Measurements from ENCODE around the gene BUB1B.

Gene BUB1B

DNA sequence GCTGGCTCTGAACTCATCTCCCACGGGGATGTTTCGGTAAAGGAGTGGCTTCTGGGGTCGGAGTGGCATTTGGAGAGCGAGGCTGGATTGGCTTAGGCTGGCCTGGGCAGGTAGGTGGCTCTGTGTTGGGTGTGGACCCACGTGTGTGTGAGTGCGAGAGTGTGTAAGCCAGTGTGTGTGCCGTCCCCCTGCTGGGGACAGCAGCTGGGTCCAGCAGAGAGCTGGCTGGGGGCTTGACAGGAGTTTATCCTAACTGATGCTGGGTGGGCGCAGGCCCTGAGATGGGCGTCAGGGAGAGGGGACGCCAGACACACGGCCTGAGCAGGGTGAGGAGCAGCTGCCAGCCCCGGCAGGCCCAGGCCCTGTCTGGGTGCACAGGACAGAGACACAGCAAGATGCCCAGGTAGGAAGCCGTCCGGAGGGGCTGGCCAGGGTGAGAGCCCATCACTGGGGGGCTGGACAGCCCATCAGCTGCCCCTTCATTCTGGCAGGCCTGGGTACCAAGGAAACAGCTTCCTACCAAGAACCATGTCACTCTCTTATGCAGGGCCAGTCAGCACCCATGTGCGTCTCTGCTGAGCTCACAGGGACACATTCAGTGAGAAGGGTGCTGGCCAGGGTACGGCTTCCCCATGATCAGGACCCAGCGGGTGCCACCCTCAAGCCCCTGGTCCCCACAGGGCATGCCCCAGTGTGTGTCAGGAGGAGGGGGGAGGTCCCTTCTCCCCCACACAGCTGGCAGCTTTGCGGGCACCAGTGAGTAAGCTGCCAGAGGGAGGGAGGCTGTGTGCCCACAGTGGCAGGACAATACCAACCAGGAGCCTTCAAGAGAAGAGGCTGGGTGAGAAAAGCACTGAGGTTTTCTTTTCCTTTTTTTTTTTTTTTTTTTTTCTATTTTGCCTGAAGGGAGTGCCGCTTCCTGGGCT lies 79.1 kb downstream of the BUB1B start:
- 94% methylated on average over 11 of the region's 19 CpGs for WGBS (ENCODE audit: insufficient coverage)
- CTCF ChIA-PET, result interaction anchor here (0.8 to 4.7 kb wide), 8 partner anchors 8 to 39 kb away, joined by 3 to 25 read pairs (median 6); no protein-coding TSS in a partner anchor
- POLR2A ChIA-PET, result interaction anchor here (1.0 to 1.6 kb wide), 2 partner anchors 11 to 29 kb away, joined by 3 to 6 read pairs; no protein-coding TSS in a partner anchor

DNA sequence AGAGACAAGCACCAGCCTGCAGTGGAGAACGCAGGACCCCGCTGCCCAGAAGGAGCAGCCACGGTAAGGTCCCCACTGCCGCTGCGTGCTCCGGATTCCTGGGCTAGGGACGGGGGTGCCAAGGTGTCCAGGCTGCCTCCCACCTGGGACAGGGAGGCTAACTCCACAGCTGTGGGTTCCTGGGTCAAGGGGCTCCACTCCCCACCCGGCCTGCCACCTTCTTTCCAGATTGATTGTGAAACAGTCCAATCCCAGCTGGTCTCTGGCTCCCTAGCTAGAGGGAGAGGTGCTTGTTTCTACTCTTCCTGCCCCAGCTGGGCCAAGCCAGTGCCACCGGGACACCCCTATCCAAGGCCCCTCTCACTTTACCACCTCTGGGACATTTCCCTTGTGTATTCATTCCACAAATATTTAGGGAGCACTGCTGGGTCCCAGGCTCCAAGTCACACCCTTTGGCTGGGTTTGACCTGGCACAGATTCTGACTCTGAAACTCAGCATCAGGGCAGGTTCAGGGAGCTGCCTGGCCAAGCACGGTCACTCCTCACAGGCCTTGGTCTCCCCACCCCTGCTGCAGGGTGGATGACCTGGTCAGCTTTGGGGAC lies 79.9 kb downstream of the BUB1B start:
- ChIA-PET POLR2A (no interaction called here), CTCF (interaction anchor here (0.8 to 4.7 kb wide), 7 partner anchors 11 to 38 kb away, joined by 3 to 25 read pairs (median 3); no protein-coding TSS in a partner anchor)
- H3K9me3 ChIP-seq (ENCODE audit: control extremely low read depth in 1 of 5, control insufficient read depth in 4 of 5, insufficient read depth in 2 of 5, low read depth in 1 of 5, low read length in 4 of 5), result no peaks in the 10 kb centered on the region
- no peak for DNase-seq
- peaks cover 1 to 13% (median 11%) of the 10 kb centered on the region in 4 experiments for H3K4me1 ChIP-seq (ENCODE audit: control extremely low read depth in 1 of 4, control insufficient read depth in 4 of 4, insufficient read depth in 4 of 4, low read length in 3 of 4)
- 96% methylated on average over 9 of the region's 10 CpGs for WGBS (ENCODE audit: insufficient coverage)
- H3K27ac ChIP-seq (ENCODE audit: insufficient read depth in 1 of 2, low read depth in 1 of 2, low read length in 2 of 2, poor library complexity in 1 of 2, severe bottlenecking in 2 of 2), result no peak overlapping the region
- H3K36me3 ChIP-seq (ENCODE audit: control insufficient read depth in 4 of 4, insufficient read depth in 4 of 4, low read length in 3 of 4), result no peaks in the 10 kb centered on the region
- no peak overlapping the region for H3K4me3 ChIP-seq (ENCODE audit: control insufficient read depth in 1 of 7, extremely low read depth in 1 of 7, insufficient read depth in 4 of 7, low read depth in 2 of 7, low read length in 6 of 7)
- H3K27me3 ChIP-seq (replicated peaks in 2 of 5; ENCODE audit: control insufficient read depth in 4 of 5, insufficient read depth in 5 of 5, low read length in 4 of 5), result peaks cover 0 to 15% (median 2%) of the 10 kb centered on the region in 5 experiments

More for the DNA sequence above, 79.1 kb downstream of the BUB1B start:
- no peaks in the 10 kb centered on the region for H3K9me3 ChIP-seq (ENCODE audit: control extremely low read depth in 1 of 5, control insufficient read depth in 4 of 5, insufficient read depth in 2 of 5, low read depth in 1 of 5, low read length in 4 of 5)
- H3K36me3 ChIP-seq (ENCODE audit: control insufficient read depth in 4 of 4, insufficient read depth in 4 of 4, low read length in 3 of 4), result no peaks in the 10 kb centered on the region
- peak overlapping the region in 1 of 7 experiments; percentile 63 for H3K4me3 ChIP-seq (ENCODE audit: control insufficient read depth in 1 of 7, extremely low read depth in 1 of 7, insufficient read depth in 4 of 7, low read depth in 2 of 7, low read length in 6 of 7)
- peaks cover 4 to 21% (median 19%) of the 10 kb centered on the region in 4 experiments for H3K4me1 ChIP-seq (ENCODE audit: control extremely low read depth in 1 of 4, control insufficient read depth in 4 of 4, insufficient read depth in 4 of 4, low read length in 3 of 4)
- peaks cover 0 to 15% (median 2%) of the 10 kb centered on the region in 5 experiments for H3K27me3 ChIP-seq (replicated peaks in 2 of 5; ENCODE audit: control insufficient read depth in 4 of 5, insufficient read depth in 5 of 5, low read length in 4 of 5)
- DNase-seq, result no peak
- H3K27ac ChIP-seq (ENCODE audit: insufficient read depth in 1 of 2, low read depth in 1 of 2, low read length in 2 of 2, poor library complexity in 1 of 2, severe bottlenecking in 2 of 2), result no peak overlapping the region

DNA sequence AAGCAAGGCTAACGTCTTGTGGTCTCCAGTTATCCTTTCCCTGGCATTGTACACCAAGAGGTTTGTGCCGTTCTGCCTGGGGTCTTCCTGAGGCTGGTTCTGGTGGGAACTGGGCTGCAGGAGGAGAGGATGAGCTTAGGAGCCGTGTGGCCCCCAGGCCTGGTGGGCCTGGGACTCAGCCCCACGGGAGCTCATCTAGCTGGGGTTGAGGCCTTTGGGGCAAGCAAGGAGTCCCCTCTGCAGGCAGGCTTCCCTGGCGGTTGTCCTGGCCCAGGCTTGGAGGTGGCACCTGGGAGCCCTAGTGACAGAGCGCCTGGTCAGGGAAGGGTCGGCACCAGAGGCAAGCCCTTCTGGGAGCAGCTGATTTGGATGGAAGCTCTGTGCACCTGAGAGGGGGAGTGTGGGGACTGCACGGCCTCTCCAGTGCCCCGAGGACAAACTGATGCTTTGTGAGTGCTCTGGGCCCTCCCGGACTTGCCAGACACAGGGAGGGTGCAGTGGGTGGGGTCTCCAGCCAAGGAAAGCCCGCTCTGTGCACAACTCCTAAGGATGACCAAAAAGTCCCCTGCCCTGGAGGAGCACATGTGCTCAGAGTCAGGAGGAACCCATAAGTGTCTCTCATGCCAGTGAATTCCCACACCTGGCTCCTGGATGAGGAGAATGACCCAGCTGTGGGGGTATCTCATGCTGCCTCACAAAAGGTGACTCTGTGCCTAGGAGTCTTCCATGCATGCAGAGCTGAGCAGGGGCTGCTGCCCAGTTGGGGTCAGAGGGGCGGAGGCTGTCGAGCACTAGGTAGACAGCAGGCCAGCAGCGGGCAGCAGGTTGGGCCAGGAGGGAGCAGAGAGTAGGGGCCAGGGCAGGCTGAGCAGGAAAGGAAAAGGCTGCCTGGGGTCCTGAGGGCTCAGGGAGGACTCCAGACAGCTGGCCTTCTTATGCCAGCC lies 80.7 kb downstream of the BUB1B start:
- H3K4me3 ChIP-seq (ENCODE audit: control insufficient read depth in 1 of 7, extremely low read depth in 1 of 7, insufficient read depth in 4 of 7, low read depth in 2 of 7, low read length in 6 of 7), result no peak overlapping the region
- 98% methylated on average over 11 of the region's 14 CpGs for WGBS (ENCODE audit: insufficient coverage)
- CTCF ChIA-PET, result interaction anchor here (0.6 to 4.7 kb wide), 8 partner anchors 9 to 63 kb away, joined by 3 to 25 read pairs (median 3); no protein-coding TSS in a partner anchor

DNA sequence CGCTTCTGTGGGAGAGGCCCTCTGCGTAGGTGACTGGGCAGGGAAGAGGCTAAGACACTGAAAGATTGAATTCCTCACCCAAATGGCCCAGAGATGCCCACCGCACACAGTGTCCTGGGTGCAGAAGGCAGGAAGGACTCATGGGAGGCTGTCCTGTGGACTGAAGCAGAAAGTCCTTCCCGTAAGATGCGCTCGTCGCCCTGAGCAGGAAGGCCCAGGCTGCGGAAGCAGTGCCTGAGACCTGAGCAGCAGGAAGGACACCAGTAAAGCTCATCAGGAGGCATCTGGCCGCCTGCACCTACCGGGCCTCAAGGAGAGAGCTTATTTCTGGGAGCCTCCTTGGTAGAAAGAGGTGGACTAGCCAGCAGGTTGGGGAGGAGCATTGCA lies 81.3 kb downstream of the BUB1B start:
- POLR2A ChIA-PET, result interaction anchor here (0.5 kb wide), 1 partner anchor 84 kb away, joined by 4 read pairs; no protein-coding TSS in a partner anchor
- H3K27ac ChIP-seq (ENCODE audit: insufficient read depth in 1 of 2, low read depth in 1 of 2, low read length in 2 of 2, poor library complexity in 1 of 2, severe bottlenecking in 2 of 2), result no peak overlapping the region
- H3K36me3 ChIP-seq (ENCODE audit: control insufficient read depth in 4 of 4, insufficient read depth in 4 of 4, low read length in 3 of 4), result no peaks in the 10 kb centered on the region
- peaks cover 0 to 15% (median 2%) of the 10 kb centered on the region in 5 experiments for H3K27me3 ChIP-seq (replicated peaks in 2 of 5; ENCODE audit: control insufficient read depth in 4 of 5, insufficient read depth in 5 of 5, low read length in 4 of 5)
- 97% methylated on average over 10 of the region's 10 CpGs for WGBS (ENCODE audit: insufficient coverage)
- H3K4me1 ChIP-seq (ENCODE audit: control extremely low read depth in 1 of 4, control insufficient read depth in 4 of 4, insufficient read depth in 4 of 4, low read length in 3 of 4), result peaks cover 0 to 13% (median 11%) of the 10 kb centered on the region in 4 experiments
- H3K9me3 ChIP-seq (ENCODE audit: control extremely low read depth in 1 of 5, control insufficient read depth in 4 of 5, insufficient read depth in 2 of 5, low read depth in 1 of 5, low read length in 4 of 5), result no peaks in the 10 kb centered on the region
- CTCF ChIA-PET, result interaction anchor here (0.6 to 4.7 kb wide), 6 partner anchors 9 to 63 kb away, joined by 3 to 23 read pairs (median 6); no protein-coding TSS in a partner anchor
- no peak for DNase-seq
- no peak overlapping the region for H3K4me3 ChIP-seq (ENCODE audit: control insufficient read depth in 1 of 7, extremely low read depth in 1 of 7, insufficient read depth in 4 of 7, low read depth in 2 of 7, low read length in 6 of 7)

More for the DNA sequence above, 80.7 kb downstream of the BUB1B start:
- POLR2A ChIA-PET, result no interaction called here
- Histone ChIP-seq H3K27me3 (replicated peaks in 2 of 5; ENCODE audit: control insufficient read depth in 4 of 5, insufficient read depth in 5 of 5, low read length in 4 of 5) (peaks cover 0 to 15% (median 2%) of the 10 kb centered on the region in 5 experiments), H3K27ac (ENCODE audit: insufficient read depth in 1 of 2, low read depth in 1 of 2, low read length in 2 of 2, poor library complexity in 1 of 2, severe bottlenecking in 2 of 2) (no peak overlapping the region), H3K4me1 (ENCODE audit: control extremely low read depth in 1 of 4, control insufficient read depth in 4 of 4, insufficient read depth in 4 of 4, low read length in 3 of 4) (peaks cover 0 to 13% (median 11%) of the 10 kb centered on the region in 4 experiments), H3K36me3 (ENCODE audit: control insufficient read depth in 4 of 4, insufficient read depth in 4 of 4, low read length in 3 of 4) (no peaks in the 10 kb centered on the region), H3K9me3 (ENCODE audit: control extremely low read depth in 1 of 5, control insufficient read depth in 4 of 5, insufficient read depth in 2 of 5, low read depth in 1 of 5, low read length in 4 of 5) (no peaks in the 10 kb centered on the region)
- no peak for DNase-seq

DNA sequence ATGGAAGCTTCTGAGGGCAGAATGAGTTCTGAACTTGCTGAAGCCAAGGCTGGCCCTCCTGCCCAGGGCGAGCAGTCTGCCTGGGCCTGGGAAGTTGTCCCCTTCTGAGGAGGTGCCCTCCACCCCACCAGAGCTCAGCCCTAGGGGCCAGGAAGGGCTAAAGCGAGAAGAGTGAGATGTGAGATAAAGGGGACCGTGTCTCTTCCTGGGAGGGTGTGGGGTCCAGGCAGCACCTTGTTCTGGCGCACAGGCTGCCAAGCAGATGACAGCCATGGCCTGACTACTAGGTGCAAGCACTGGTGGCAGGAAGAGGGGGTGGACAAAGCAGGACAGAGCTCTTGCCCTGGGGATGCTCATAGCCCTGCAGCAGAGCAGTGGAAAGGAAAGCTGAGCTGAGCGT lies 81.7 kb downstream of the BUB1B start:
- POLR2A ChIA-PET, result interaction anchor here (0.5 kb wide), 1 partner anchor 84 kb away, joined by 4 read pairs; no protein-coding TSS in a partner anchor
- Histone ChIP-seq H3K27me3 (replicated peaks in 2 of 5; ENCODE audit: control insufficient read depth in 4 of 5, insufficient read depth in 5 of 5, low read length in 4 of 5) (peaks cover 0 to 15% (median 2%) of the 10 kb centered on the region in 5 experiments), H3K27ac (ENCODE audit: insufficient read depth in 1 of 2, low read depth in 1 of 2, low read length in 2 of 2, poor library complexity in 1 of 2, severe bottlenecking in 2 of 2) (no peak overlapping the region), H3K4me3 (ENCODE audit: control insufficient read depth in 1 of 7, extremely low read depth in 1 of 7, insufficient read depth in 4 of 7, low read depth in 2 of 7, low read length in 6 of 7) (no peak overlapping the region), H3K36me3 (ENCODE audit: control insufficient read depth in 4 of 4, insufficient read depth in 4 of 4, low read length in 3 of 4) (no peaks in the 10 kb centered on the region), H3K4me1 (ENCODE audit: control extremely low read depth in 1 of 4, control insufficient read depth in 4 of 4, insufficient read depth in 4 of 4, low read length in 3 of 4) (peaks cover 0 to 13% (median 11%) of the 10 kb centered on the region in 4 experiments), H3K9me3 (ENCODE audit: control extremely low read depth in 1 of 5, control insufficient read depth in 4 of 5, insufficient read depth in 2 of 5, low read depth in 1 of 5, low read length in 4 of 5) (no peaks in the 10 kb centered on the region)
- DNase-seq, result no peak
- CTCF ChIA-PET, result interaction anchor here (0.6 to 1.5 kb wide), 6 partner anchors 8 to 62 kb away, joined by 3 to 7 read pairs (median 4); no protein-coding TSS in a partner anchor
- WGBS (ENCODE audit: insufficient coverage), result 90% methylated on average over 4 of the region's 5 CpGs

DNA sequence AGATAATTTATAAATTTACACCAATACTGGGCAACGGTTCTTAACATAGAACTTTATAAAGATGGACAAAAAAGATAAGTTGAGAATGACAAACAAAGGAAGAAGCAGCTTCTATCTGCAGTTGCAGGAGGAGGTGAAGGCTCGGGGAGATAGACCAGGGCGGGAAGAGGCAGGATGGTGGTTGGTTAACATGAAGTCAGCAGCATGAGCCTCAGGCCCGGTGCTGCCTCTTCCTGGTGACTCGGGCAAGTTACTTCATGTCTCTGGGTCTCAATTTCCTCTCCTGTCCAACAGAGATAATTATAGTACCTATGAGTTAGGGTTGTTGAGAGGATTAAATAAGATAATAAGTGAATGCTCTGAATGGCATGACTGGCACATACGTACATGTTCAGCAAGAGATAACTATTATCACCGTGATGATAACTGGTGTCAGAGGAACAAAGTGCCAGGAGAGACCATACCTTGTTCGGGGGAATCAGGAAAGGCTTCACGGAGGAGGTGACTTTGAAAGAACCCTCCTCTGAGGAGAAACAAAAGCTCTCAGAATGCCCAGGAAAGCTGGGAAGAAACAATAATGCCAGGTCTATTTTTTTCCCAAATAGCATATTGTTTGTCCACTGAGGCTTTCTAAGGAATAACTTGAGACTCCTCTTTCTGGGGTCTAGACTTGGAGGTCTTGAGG lies 82.4 kb downstream of the BUB1B start:
- peaks cover 0 to 13% (median 11%) of the 10 kb centered on the region in 4 experiments for H3K4me1 ChIP-seq (ENCODE audit: control extremely low read depth in 1 of 4, control insufficient read depth in 4 of 4, insufficient read depth in 4 of 4, low read length in 3 of 4)
- H3K27me3 ChIP-seq (replicated peaks in 2 of 5; ENCODE audit: control insufficient read depth in 4 of 5, insufficient read depth in 5 of 5, low read length in 4 of 5), result peaks cover 0 to 13% (median 2%) of the 10 kb centered on the region in 5 experiments
- WGBS (ENCODE audit: insufficient coverage), result 87% methylated on average over 7 of the region's 9 CpGs
- H3K27ac ChIP-seq (ENCODE audit: insufficient read depth in 1 of 2, low read depth in 1 of 2, low read length in 2 of 2, poor library complexity in 1 of 2, severe bottlenecking in 2 of 2), result no peak overlapping the region
- H3K36me3 ChIP-seq (ENCODE audit: control insufficient read depth in 4 of 4, insufficient read depth in 4 of 4, low read length in 3 of 4), result no peaks in the 10 kb centered on the region
- CTCF ChIA-PET, result interaction anchor here (0.9 to 1.5 kb wide), 5 partner anchors 13 to 24 kb away, joined by 3 to 7 read pairs (median 3); no protein-coding TSS in a partner anchor
- POLR2A ChIA-PET, result no interaction called here
- DNase-seq, result peak in 1 of 3 donors; percentile 13
- H3K4me3 ChIP-seq (ENCODE audit: control insufficient read depth in 1 of 7, extremely low read depth in 1 of 7, insufficient read depth in 4 of 7, low read depth in 2 of 7, low read length in 6 of 7), result no peak overlapping the region
- H3K9me3 ChIP-seq (ENCODE audit: control extremely low read depth in 1 of 5, control insufficient read depth in 4 of 5, insufficient read depth in 2 of 5, low read depth in 1 of 5, low read length in 4 of 5), result no peaks in the 10 kb centered on the region
